Endothelial cell of umbilical vein (primary cell): ENCODE data around the gene ADA. TPM values are rescaled to one million over a fixed set of nuclear protein-coding genes. Genes with fewer than 3 reads are reported as not detected.

ENCODE experiments used
- BruUV-seq: library from RNA; stranded (reverse); fragments of 400-500 nt; replicated peaks from 2 replicates; lab custom pipeline; 2021; lab: Mats Ljungman, UMichigan
- CTCF ChIA-PET: fragments of 300-600, 350-600 bp; sonication (Branson Sonifier 250); formaldehyde crosslinking; loops from one replicate; lab custom pipeline; 2021; ENCODE audit warnings: antibody characterized with exemption, inconsistent platforms; lab: Charles Lee
- POLR2A ChIA-PET: fragments of 300-600, 350-600 bp; sonication (Branson Sonifier 250); formaldehyde crosslinking; loops from one replicate; lab custom pipeline; 2021; ENCODE audit warnings: antibody characterized with exemption, inconsistent platforms; lab: Charles Lee
- DNase-seq: peaks from one replicate; pipeline ENCODE4 v3.0.0-alpha.2; 2011; ENCODE audit warnings: low read depth, low spot score
- FAIRE-seq: peaks from 2 replicates; lab custom pipeline; 2011; peaks lifted over from hg19 to GRCh38; lab: Jason Lieb, UNC
- H2AFZ ChIP-seq: 2 replicates; pipeline ENCODE4 v1.6.0; 2012; ENCODE audit warnings: low read depth, low read length, control low read depth, inconsistent platforms
- H3K27ac ChIP-seq: 2 replicates; pipeline ENCODE4 v1.5.1; 2011; ENCODE audit warnings: low read depth, mild to moderate bottlenecking, control low read depth, low read length, moderate library complexity; ENCODE audit not compliant: insufficient read depth
- H3K27me3 ChIP-seq, 2 experiments: 2 replicates each; pipeline versions ENCODE4 v1.6.0 to v1.6.1; 2011; ENCODE audit warnings: low read length in 2 of 2, mixed read lengths in 1 of 2; ENCODE audit not compliant: control insufficient read depth in 2 of 2, insufficient read depth in 2 of 2
- H3K36me3 ChIP-seq, 2 experiments: 2 replicates in 1 of 2; 3 replicates in 1 of 2; pipeline ENCODE4 v1.5.1; 2011; ENCODE audit warnings: low read length in 2 of 2, mild to moderate bottlenecking in 1 of 2, moderate library complexity in 1 of 2; ENCODE audit not compliant: control insufficient read depth in 2 of 2, insufficient read depth in 2 of 2; ENCODE audit errors: extremely low read depth in 1 of 2
- H3K4me1 ChIP-seq: 3 replicates; pipeline ENCODE4 v1.5.1; 2011; ENCODE audit warnings: mild to moderate bottlenecking, low read length; ENCODE audit not compliant: control insufficient read depth, insufficient read depth; ENCODE audit errors: extremely low read depth
- H3K4me2 ChIP-seq: 2 replicates; pipeline ENCODE4 v1.6.1; 2011; ENCODE audit warnings: low read length, control low read depth, mixed read lengths; ENCODE audit not compliant: insufficient read depth
- H3K4me3 ChIP-seq, 3 experiments: fragments of 200-600 bp in 1 of 3; sonication (generic), shearing (Covaris generic) in 1 of 3; replicated peaks in 1 of 3; 2 replicates each; pipeline ENCODE4 v1.5.1; 2011 to 2016; ENCODE audit warnings: control low read depth in 3 of 3, low read length in 3 of 3, mild to moderate bottlenecking in 2 of 3, inconsistent platforms in 1 of 3, low read depth in 1 of 3, moderate library complexity in 1 of 3; ENCODE audit not compliant: insufficient read depth in 1 of 3
- H3K79me2 ChIP-seq: 2 replicates; pipeline ENCODE4 v1.6.0; 2012; ENCODE audit warnings: low read length, inconsistent platforms; ENCODE audit not compliant: control insufficient read depth, insufficient read depth
- H3K9ac ChIP-seq: replicated peaks from 2 replicates; pipeline ENCODE3; 2011; ENCODE audit warnings: low read length, control low read depth; ENCODE audit not compliant: insufficient read depth; ENCODE audit errors: extremely low read depth
- H3K9me1 ChIP-seq: replicated peaks from 3 replicates; pipeline ENCODE4 v1.6.0; 2011; ENCODE audit warnings: mild to moderate bottlenecking, low read length; ENCODE audit not compliant: control insufficient read depth, insufficient read depth; ENCODE audit errors: extremely low read depth
- H3K9me3 ChIP-seq: replicated peaks from 2 replicates; pipeline ENCODE4 v1.5.1; 2012; ENCODE audit warnings: low read length, inconsistent platforms; ENCODE audit not compliant: control insufficient read depth, insufficient read depth
- H4K20me1 ChIP-seq: replicated peaks from 2 replicates; pipeline ENCODE3; 2011; ENCODE audit warnings: mild to moderate bottlenecking, low read length; ENCODE audit not compliant: control insufficient read depth, insufficient read depth; ENCODE audit errors: extremely low read depth
- CTCF ChIP-seq, 2 donors: IDR thresholded peaks; 1 replicate in 1 of 2; 2 replicates in 1 of 2; pipeline ENCODE4 v1.5.1; 2011; ENCODE audit warnings: low read length in 2 of 2, mild to moderate bottlenecking in 2 of 2, moderate library complexity in 2 of 2, control low read depth in 1 of 2, inconsistent platforms in 1 of 2, low read depth in 1 of 2; ENCODE audit not compliant: insufficient read depth in 1 of 2; ENCODE audit errors: extremely low read depth in 1 of 2
- EZH2 ChIP-seq: IDR thresholded peaks from 2 replicates; pipeline ENCODE4 v1.6.1; 2012; ENCODE audit warnings: borderline replicate concordance, low read depth, mild to moderate bottlenecking, moderate library complexity, low read length, inconsistent platforms; ENCODE audit not compliant: severe bottlenecking
- FOS ChIP-seq: IDR thresholded peaks from 2 replicates; pipeline ENCODE4 v1.6.1; 2011; ENCODE audit warnings: mild to moderate bottlenecking, low read length, moderate library complexity, borderline replicate concordance; ENCODE audit not compliant: insufficient read depth
- GATA2 ChIP-seq: IDR thresholded peaks from 2 replicates; pipeline ENCODE4 v1.7.0; 2011; ENCODE audit warnings: low read depth, mild to moderate bottlenecking, moderate library complexity, mixed read lengths, low read length; ENCODE audit not compliant: insufficient read length, insufficient read depth
- JUN ChIP-seq: IDR thresholded peaks from 2 replicates; pipeline ENCODE4 v1.6.1; 2011; ENCODE audit warnings: borderline replicate concordance, low read depth; ENCODE audit not compliant: insufficient read length, insufficient read depth
- MAX ChIP-seq: IDR thresholded peaks from 2 replicates; pipeline ENCODE4 v1.6.1; 2011; ENCODE audit not compliant: insufficient read depth, insufficient read length
- MYC ChIP-seq: IDR thresholded peaks from one replicate; pipeline ENCODE4 v1.6.1; 2011; ENCODE audit warnings: mild to moderate bottlenecking, low read depth, low read length
- POLR2A ChIP-seq: IDR thresholded peaks from 2 replicates; pipeline ENCODE4 v1.6.1; 2012; ENCODE audit warnings: low read depth, mild to moderate bottlenecking, control low read depth, low read length
- POLR2AphosphoS5 ChIP-seq: IDR thresholded peaks from 2 replicates; pipeline ENCODE4 v1.6.1; 2012; ENCODE audit warnings: low read depth, mild to moderate bottlenecking, control low read depth, low read length, moderate library complexity; ENCODE audit not compliant: insufficient read depth
- dilution Hi-C: fragments of 300-500 bp; cut with MboI; formaldehyde crosslinking; loops from one replicate; pipeline ENCODE4 v1.15.0; 2019; ENCODE audit warnings: low sequenced_read_pairs; ENCODE audit not compliant: extremely low pct_ligation_motif_present
- intact Hi-C: fragments of 100-400 bp; cut with micrococcal nuclease; formaldehyde crosslinking; loops from one replicate; pipeline ENCODE4 v1.10.0; 2022
- polyA plus RNA-seq, 4 experiments: library from polyadenylated mRNA; depleted of rRNA in 3 of 4; stranded (reverse) in 3 of 4; unstranded in 1 of 4; fragments of >200 nt; gene quantifications; 2 replicates each; pipeline versions ENCODE4 v1.2.1 to v1.2.3, GENCODE V29; 2011 to 2012; ENCODE audit warnings: missing spikeins in 1 of 4
- total RNA-seq: library from RNA; stranded (reverse); gene quantifications from 2 replicates; pipeline ENCODE4 v1.2.3, GENCODE V29; 2021

The ADA gene
- total and polyA plus RNA-seq, 2 donors (not counting 3 experiments of a cell fraction or from before 2014, with no cell fraction given) = 26.3 to 33.1 TPM

- no peaks in the 10 kb centered on the region for H3K27me3 ChIP-seq
- POLR2A ChIA-PET = no interaction called here
- no peak overlapping the region for H3K4me3 ChIP-seq
- no peaks in the 10 kb centered on the region for H3K79me2 ChIP-seq
- no peak for TF ChIP-seq EZH2
- TF ChIP-seq JUN = no peak
- TF ChIP-seq MAX = no peak
- no peak for TF ChIP-seq POLR2AphosphoS5
- H3K9me3 ChIP-seq = no peaks in the 10 kb centered on the region
- H3K36me3 ChIP-seq = no peaks in the 10 kb centered on the region
- dilution Hi-C loops (no loop called here), intact Hi-C loops (no loop called here)
- no TSS peak for BruUV-seq
- no peak overlapping the region for H3K4me2 ChIP-seq
- no peak overlapping the region for H3K27ac ChIP-seq
- CTCF ChIA-PET = interaction anchor here (6.5 kb wide), 1 partner anchor 43 kb away, joined by 39 read pairs; no protein-coding TSS in a partner anchor
- FAIRE-seq = no peak
- DNase-seq = no peak
- peaks cover 42% of the 10 kb centered on the region for H3K4me1 ChIP-seq
- no peaks in the 10 kb centered on the region for H4K20me1 ChIP-seq
- H3K9ac ChIP-seq = no peak overlapping the region
- no peak overlapping the region for H2AFZ ChIP-seq
- H3K9me1 ChIP-seq = no peaks in the 10 kb centered on the region
Measured at GRCh38 chr20:44641325-44641724, 10.2 kb downstream of the ADA start.

- FAIRE-seq (no peak), DNase-seq (no peak)
- ChIA-PET CTCF (no interaction called here), POLR2A (no interaction called here)
- intact Hi-C loops (no loop called here), dilution Hi-C loops (no loop called here)
- TF ChIP-seq FOS = no peak
- no peak for TF ChIP-seq POLR2AphosphoS5
- TF ChIP-seq MAX = no peak
- no peak for TF ChIP-seq MYC
- no peak for TF ChIP-seq POLR2A
- no peak for TF ChIP-seq CTCF (IDR thresholded peaks at IDR 0.05; ENCODE audit: extremely low read depth in 1 of 2, insufficient read depth in 1 of 2, low read depth in 1 of 2, low read length in 2 of 2)
- TF ChIP-seq EZH2 = no peak
- no peak for TF ChIP-seq JUN
- no peak for TF ChIP-seq GATA2
- Histone ChIP-seq H3K27me3 (no peaks in the 10 kb centered on the region), H3K4me2 (no peak overlapping the region), H3K4me1 (peaks cover 34% of the 10 kb centered on the region), H3K9me1 (no peaks in the 10 kb centered on the region), H3K79me2 (no peaks in the 10 kb centered on the region), H3K9ac (no peak overlapping the region), H3K9me3 (no peaks in the 10 kb centered on the region), H3K36me3 (no peaks in the 10 kb centered on the region), H4K20me1 (no peaks in the 10 kb centered on the region), H3K27ac (no peak overlapping the region), H3K4me3 (no peak overlapping the region), H2AFZ (no peak overlapping the region)
- no TSS peak for BruUV-seq
Measured at GRCh38 chr20:44640522-44640921, 11.0 kb downstream of the ADA start.
